Esophagus squamous epithelium (tissue), 5 donors: ENCODE data around the gene GTSE1. TPM values are rescaled to one million over a fixed set of nuclear protein-coding genes. Genes with fewer than 3 reads are reported as not detected.
"Not testable (repeated sequence)": the region's sequence is repeated elsewhere in the genome, so short reads cannot be mapped to it uniquely, and the experiment has no call there.

Experiments used
- DNase-seq: peaks from one replicate; lab custom pipeline; 2025; lab: John Stamatoyannopoulos, UW
- H3K27ac ChIP-seq, 4 donors: fragments of 200-600 bp; sonication (generic); one replicate each; pipeline ENCODE4 v1.5.1; 2016 to 2019; ENCODE audit warnings: mild to moderate bottlenecking in 1 of 4
- H3K27me3 ChIP-seq, 4 donors: fragments of 200-600 bp; sonication (generic); 1 replicate in 3 of 4; 2 replicates in 1 of 4; pipeline versions ENCODE4 v1.5.1 to v1.6.0; 2017 to 2021; ENCODE audit warnings: antibody characterized with exemption in 1 of 4
- H3K36me3 ChIP-seq, 3 donors: fragments of 200-600 bp; sonication (generic); one replicate each; pipeline ENCODE4 v1.5.1; 2016 to 2019
- H3K4me1 ChIP-seq, 3 donors: fragments of 200-600 bp; sonication (generic); one replicate each; pipeline ENCODE4 v1.5.1; 2017 to 2019
- H3K4me3 ChIP-seq, 4 donors: fragments of 200-600 bp; sonication (generic); 1 replicate in 3 of 4; 2 replicates in 1 of 4; pipeline ENCODE4 v1.5.1; 2016 to 2019; ENCODE audit warnings: mild to moderate bottlenecking in 2 of 4, moderate library complexity in 1 of 4
- H3K9me3 ChIP-seq, 3 donors: fragments of 200-600 bp; sonication (generic); one replicate each; pipeline ENCODE4 v1.5.1; 2016 to 2019
- CTCF ChIP-seq, 6 experiments: fragments of 450-650 bp in 4 of 6; fragments of 200-600 bp in 2 of 6; sonication (generic) in 2 of 6; IDR thresholded peaks; one replicate each; pipeline ENCODE4 v1.5.1; 2016 to 2019; ENCODE audit warnings: antibody characterized with exemption in 6 of 6, mild to moderate bottlenecking in 4 of 6, moderate library complexity in 4 of 6
- POLR2A ChIP-seq, 4 donors: fragments of 450-650 bp; IDR thresholded peaks; one replicate each; pipeline ENCODE4 v1.6.1; 2017; ENCODE audit warnings: antibody characterized with exemption in 4 of 4, mild to moderate bottlenecking in 4 of 4, moderate library complexity in 3 of 4
- WGBS, 2 donors: methylation state at CpG; one replicate each; pipeline ENCODE4 v1.1.5; 2018; 5-methylcytosine and 5-hydroxymethylcytosine counted together
- intact Hi-C: fragments of 100-400 bp; cut with DNase I; formaldehyde crosslinking; loops from one replicate; pipeline ENCODE4 v1.15.0; 2022
- total RNA-seq, 4 donors: library from RNA; depleted of rRNA; stranded (reverse); fragments of >200 nt; gene quantifications; one replicate each; pipeline ENCODE4 v1.1.0, GENCODE V29; 2016
- donor health status: DM: yes; HTN: yes; CAD: no.

The GTSE1 gene
- total RNA-seq, 4 donors from 2014 or later: 1.4 to 8.0 (median 3.4) TPM

GRCh38 chr22:46303347-46303965, 6.8 kb downstream of the GTSE1 start:
- H3K4me3 ChIP-seq: no peak overlapping the region
- H3K36me3 ChIP-seq: no peaks in the 10 kb centered on the region
- no peak for DNase-seq
- no peaks in the 10 kb centered on the region for H3K9me3 ChIP-seq
- TF ChIP-seq POLR2A (IDR thresholded peaks at IDR 0.05): no peak
- TF ChIP-seq CTCF (IDR thresholded peaks at IDR 0.05): no peak
- H3K4me1 ChIP-seq: peaks cover 0 to 6% (median 0%) of the 10 kb centered on the region in 3 donors
- H3K27me3 ChIP-seq: no peaks in the 10 kb centered on the region
- intact Hi-C loops: no loop called here
- H3K27ac ChIP-seq: no peak overlapping the region
- WGBS, 2 donors: 75 to 80% methylated on average over 5 to 7 of the region's 7 CpGs

DNA sequence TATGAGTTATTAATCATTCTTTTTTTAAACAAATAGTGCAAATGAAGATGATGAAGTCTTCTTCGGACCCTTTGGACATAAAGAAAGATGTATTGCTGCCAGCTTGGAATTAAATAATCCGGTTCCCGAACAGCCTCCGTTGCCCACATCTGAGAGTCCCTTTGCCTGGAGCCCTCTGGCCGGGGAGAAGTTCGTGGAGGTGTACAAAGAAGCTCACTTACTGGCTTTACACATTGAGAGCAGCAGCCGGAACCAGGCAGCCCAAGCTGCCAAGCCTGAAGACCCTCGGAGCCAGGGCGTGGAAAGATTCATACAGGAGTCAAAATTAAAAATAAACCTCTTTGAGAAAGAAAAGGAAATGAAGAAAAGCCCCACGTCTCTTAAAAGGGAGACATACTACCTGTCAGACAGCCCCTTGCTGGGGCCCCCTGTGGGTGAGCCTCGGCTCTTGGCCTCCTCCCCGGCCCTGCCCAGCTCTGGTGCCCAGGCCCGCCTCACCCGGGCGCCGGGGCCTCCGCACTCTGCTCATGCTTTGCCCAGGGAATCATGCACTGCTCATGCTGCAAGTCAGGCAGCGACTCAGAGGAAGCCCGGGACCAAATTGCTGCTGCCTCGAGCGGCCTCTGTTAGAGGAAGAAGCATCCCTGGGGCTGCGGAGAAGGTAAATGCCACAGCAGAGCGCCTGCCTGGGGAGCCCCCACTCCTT, 11.8 kb downstream of the GTSE1 start:
- TF ChIP-seq POLR2A (IDR thresholded peaks at IDR 0.05) (no peak), CTCF (IDR thresholded peaks at IDR 0.05) (no peak)
- Histone ChIP-seq H3K4me3 (no peak overlapping the region), H3K9me3 (no peaks in the 10 kb centered on the region), H3K27ac (no peak overlapping the region), H3K36me3 (no peaks in the 10 kb centered on the region), H3K4me1 (peaks cover 0 to 10% (median 0%) of the 10 kb centered on the region in 3 donors), H3K27me3 (no peaks in the 10 kb centered on the region)
- 48 to 67% methylated on average over 15 to 17 of the region's 23 CpGs for WGBS, 2 donors
- DNase-seq: no peak
- intact Hi-C loops: no loop called here

GRCh38 chr22:46309526-46310085, 12.9 kb downstream of the GTSE1 start:
- H3K9me3 ChIP-seq: no peaks in the 10 kb centered on the region
- no peak overlapping the region for H3K4me3 ChIP-seq
- 94 to 97% methylated on average over 7 to 9 of the region's 15 CpGs for WGBS, 2 donors
- TF ChIP-seq CTCF (IDR thresholded peaks at IDR 0.05): no peak
- no peak for TF ChIP-seq POLR2A (IDR thresholded peaks at IDR 0.05)
- H3K4me1 ChIP-seq: peaks cover 0 to 10% (median 0%) of the 10 kb centered on the region in 3 donors
- no peak for DNase-seq
- no peaks in the 10 kb centered on the region for H3K27me3 ChIP-seq
- no peaks in the 10 kb centered on the region for H3K36me3 ChIP-seq
- intact Hi-C loops: loop anchor here (5.0 kb wide), 2 partner anchors 187 to 317 kb away; no protein-coding TSS in a partner anchor
- H3K27ac ChIP-seq: no peak overlapping the region

GRCh38 chr22:46312056-46312455, 15.4 kb downstream of the GTSE1 start:
- no peak overlapping the region for H3K27ac ChIP-seq
- H3K9me3 ChIP-seq: no peaks in the 10 kb centered on the region
- WGBS, 2 donors: 96 to 100% methylated on average over 3 to 6 of the region's 8 CpGs
- H3K4me1 ChIP-seq: peaks cover 0 to 10% (median 0%) of the 10 kb centered on the region in 3 donors
- H3K27me3 ChIP-seq: no peaks in the 10 kb centered on the region
- TF ChIP-seq POLR2A (IDR thresholded peaks at IDR 0.05) (no peak), CTCF (IDR thresholded peaks at IDR 0.05) (no peak)
- intact Hi-C loops: loop anchor here (5.0 kb wide), 2 partner anchors 190 to 320 kb away; no protein-coding TSS in a partner anchor
- no peaks in the 10 kb centered on the region for H3K36me3 ChIP-seq
- DNase-seq: no peak
- no peak overlapping the region for H3K4me3 ChIP-seq

DNA sequence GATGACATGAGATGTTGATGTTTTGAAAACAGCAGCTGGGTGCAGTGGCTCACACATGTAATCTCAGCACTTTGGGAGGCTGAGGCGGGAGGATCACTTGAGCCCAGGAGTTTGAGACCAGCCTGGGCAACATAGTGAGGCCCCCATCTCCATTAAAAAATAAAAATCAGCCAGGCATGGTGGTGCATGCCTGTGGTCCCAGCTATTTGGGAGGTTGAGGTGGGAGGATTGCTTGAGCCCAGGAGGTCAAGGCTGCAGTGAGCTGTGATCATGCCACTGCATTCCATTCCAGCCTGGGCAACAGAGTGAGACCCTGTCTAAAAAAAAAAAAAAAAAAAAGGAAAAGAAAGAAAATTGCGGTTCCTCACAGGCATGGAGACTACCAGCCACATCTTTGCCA, 16.2 kb downstream of the GTSE1 start:
- 100% methylated on average over 1 to 2 of the region's 2 CpGs for WGBS, 2 donors

More for the DNA sequence above, 16.2 kb downstream of the GTSE1 start:
- H3K36me3 ChIP-seq, H3K9me3 ChIP-seq, H3K27ac ChIP-seq, H3K27me3 ChIP-seq, DNase-seq, H3K4me3 ChIP-seq: not testable (repeated sequence)
- intact Hi-C loops: loop anchor here (5.0 kb wide), 2 partner anchors 191 to 321 kb away; no protein-coding TSS in a partner anchor
- H3K4me1 ChIP-seq: peaks cover 0 to 10% (median 0%) of the 10 kb centered on the region in 3 donors
